PFSK-1 (cell line): ENCODE data around the gene EMC8.

Experiments used
- FOXP2 ChIP-seq: optimal IDR thresholded peaks from 2 replicates; pipeline ENCODE3; 2011; ENCODE audit warnings: borderline replicate concordance, control low read depth, inconsistent platforms; ENCODE audit not compliant: insufficient read depth; ENCODE audit errors: extremely low read length, extremely low read depth
- POLR2AphosphoS5 ChIP-seq: IDR thresholded peaks from 2 replicates; pipeline ENCODE4 v1.6.1; 2012; ENCODE audit warnings: low read depth, mild to moderate bottlenecking, control low read depth, low read length, moderate library complexity
- REST ChIP-seq, 2 experiments: IDR thresholded peaks; 2 replicates each; pipeline versions ENCODE4 v1.6.1 to v1.8.0; 2011 to 2012; ENCODE audit warnings: low read depth in 2 of 2, low read length in 2 of 2, control low read depth in 1 of 2, inconsistent platforms in 1 of 2, mild to moderate bottlenecking in 1 of 2, moderate library complexity in 1 of 2; ENCODE audit not compliant: insufficient read depth in 1 of 2
- SIN3A ChIP-seq: IDR thresholded peaks from 2 replicates; pipeline ENCODE4 v1.6.1; 2012; ENCODE audit warnings: mild to moderate bottlenecking, low read length, moderate library complexity, borderline replicate concordance; ENCODE audit not compliant: insufficient read depth
- TAF1 ChIP-seq: IDR thresholded peaks from 2 replicates; pipeline ENCODE4 v1.6.1; 2012; ENCODE audit warnings: low read length, control low read depth, borderline replicate concordance; ENCODE audit not compliant: insufficient read depth

GRCh38 chr16:85750827-85751697 lies 48.3 kb downstream of the EMC8 start, which contains the start of gene C16orf74:
- TF ChIP-seq POLR2AphosphoS5 (no peak), TAF1 (no peak), REST (IDR thresholded peaks at IDR 0.05; ENCODE audit: insufficient read depth in 1 of 2, low read depth in 2 of 2, low read length in 2 of 2) (no peak), SIN3A (no peak), FOXP2 (no peak)
